Measurements from ENCODE around the gene TMEM151A.

TMEM151A gene

DNA sequence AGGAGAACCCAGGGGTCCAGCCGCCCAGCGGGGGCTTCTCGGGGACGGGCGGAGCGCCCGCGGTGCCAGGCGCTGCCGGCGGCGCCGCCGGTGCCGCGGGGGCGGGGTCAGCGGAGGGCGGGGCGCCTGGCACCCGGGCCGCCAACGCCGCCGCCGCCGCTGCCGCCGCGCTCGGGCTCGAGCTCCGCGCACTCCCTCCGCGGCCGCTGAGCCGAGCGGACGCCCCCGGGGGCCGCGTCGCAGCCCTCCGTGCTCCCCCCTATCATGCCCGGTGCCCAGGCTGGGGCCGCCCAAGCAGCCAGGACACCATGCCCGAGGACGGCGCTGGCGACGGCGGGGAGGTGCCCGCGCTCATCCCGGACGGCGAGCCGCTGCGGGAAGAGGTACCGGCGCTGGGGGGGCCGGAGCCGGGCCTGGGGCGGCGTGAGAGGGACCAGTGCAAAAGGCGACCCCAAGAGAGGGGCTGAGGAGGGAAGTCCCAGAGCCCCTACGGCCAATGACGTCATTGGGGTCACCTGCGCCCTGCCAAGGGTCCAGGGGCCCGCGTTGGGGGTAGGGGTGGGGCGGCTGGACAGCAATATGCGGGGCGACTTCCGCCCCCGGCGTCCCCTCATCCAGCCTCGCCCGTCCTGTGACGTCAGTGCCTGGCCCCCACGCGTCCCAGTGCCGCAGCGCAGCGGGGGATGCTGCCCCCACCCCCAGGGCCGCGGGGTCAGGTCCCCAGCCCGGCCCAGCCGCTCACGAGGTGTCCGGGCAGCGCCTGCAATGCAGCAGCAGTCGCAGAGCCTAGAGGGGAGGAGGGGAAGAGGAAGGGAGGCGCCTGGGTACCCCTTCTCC lies at the start of gene TMEM151A:
TMEM151A (plus strand) TSS at position 189 of the 837 bp plus-strand sequence; CDS start at position 309, 120 bp downstream.
- TF ChIP-seq, protein P1, sequence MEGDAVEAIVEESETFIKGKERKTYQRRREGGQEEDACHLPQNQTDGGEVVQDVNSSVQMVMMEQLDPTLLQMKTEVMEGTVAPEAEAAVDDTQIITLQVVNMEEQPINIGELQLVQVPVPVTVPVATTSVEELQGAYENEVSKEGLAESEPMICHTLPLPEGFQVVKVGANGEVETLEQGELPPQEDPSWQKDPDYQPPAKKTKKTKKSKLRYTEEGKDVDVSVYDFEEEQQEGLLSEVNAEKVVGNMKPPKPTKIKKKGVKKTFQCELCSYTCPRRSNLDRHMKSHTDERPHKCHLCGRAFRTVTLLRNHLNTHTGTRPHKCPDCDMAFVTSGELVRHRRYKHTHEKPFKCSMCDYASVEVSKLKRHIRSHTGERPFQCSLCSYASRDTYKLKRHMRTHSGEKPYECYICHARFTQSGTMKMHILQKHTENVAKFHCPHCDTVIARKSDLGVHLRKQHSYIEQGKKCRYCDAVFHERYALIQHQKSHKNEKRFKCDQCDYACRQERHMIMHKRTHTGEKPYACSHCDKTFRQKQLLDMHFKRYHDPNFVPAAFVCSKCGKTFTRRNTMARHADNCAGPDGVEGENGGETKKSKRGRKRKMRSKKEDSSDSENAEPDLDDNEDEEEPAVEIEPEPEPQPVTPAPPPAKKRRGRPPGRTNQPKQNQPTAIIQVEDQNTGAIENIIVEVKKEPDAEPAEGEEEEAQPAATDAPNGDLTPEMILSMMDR (IDR thresholded peaks at IDR 0.05), result no peak

DNA sequence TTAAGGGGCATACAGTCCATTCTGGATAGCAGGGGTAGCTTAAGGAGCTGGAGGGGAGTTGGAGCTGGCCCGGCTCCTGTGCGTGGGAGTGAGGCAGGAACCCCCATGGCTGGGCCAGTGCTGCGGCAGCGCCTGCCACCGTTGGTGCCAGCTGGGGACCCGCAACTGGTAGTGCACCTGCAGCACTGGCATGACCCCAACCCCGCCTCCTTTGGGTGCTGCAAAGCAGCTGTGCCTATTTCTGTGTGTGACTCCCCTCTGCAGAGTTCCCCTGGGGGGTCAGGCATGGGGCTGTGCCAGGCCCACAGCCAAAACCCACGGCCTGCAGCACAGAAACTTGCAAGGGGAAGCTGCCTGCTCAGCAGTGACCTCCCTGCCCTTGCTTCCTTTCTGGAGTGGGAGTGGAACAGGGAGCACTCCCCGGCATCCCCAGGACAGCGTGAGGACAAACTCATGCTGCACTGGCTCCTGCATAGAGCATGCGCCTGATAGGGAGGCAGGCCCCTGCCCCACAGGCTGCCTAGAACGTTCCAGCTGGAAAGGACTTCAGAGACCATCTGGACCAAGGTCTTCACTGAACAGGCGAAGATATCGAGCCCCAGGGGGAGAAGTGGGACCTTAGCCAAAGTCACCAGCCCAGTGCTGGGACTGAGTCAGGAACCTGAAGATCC lies 49.5 kb upstream of the TMEM151A start:
- TF ChIP-seq, protein P1 (IDR thresholded peaks at IDR 0.05), result no peak

GRCh38 chr11:66243782-66244535 lies 47.7 kb upstream of the TMEM151A start:
- TF ChIP-seq, protein P1 (IDR thresholded peaks at IDR 0.05), result no peak

- TF ChIP-seq, protein P1 (IDR thresholded peaks at IDR 0.05), result no peak
These were observed 44.4 kb upstream of the TMEM151A start for GRCh38 chr11:66247295-66247694.

DNA sequence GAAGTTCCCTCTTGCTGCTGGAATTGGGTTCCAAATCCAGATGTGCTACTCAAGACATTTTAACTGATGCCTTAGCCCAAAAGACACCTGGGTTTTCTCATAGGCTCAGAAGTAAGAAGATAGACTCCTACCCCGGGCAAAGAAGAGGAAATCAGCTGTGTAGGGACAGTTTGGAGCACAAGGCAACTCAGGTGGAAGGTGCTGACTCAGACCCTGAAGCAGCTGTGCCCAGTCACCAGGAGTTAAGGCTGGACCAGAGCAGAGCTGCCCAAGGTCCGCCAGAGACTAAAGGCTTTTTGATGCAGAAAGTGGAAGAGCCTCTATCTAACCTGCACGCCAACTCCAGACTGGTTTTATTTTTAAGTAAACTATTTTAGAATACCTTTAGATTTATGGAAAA lies 43.9 kb upstream of the TMEM151A start:
- TF ChIP-seq, protein P1 (IDR thresholded peaks at IDR 0.05), result no peak

GRCh38 chr11:66248903-66249302 lies 42.8 kb upstream of the TMEM151A start:
- TF ChIP-seq, protein P1 (IDR thresholded peaks at IDR 0.05), result no peak

- TF ChIP-seq, protein P1 (IDR thresholded peaks at IDR 0.05), result no peak
These were observed 39.9 kb upstream of the TMEM151A start for GRCh38 chr11:66251809-66252208.

Measured in LNCAP (cell line).